ENCODE measurements around the gene TCERG1L.

Gene TCERG1L

GRCh38 chr10:131093346-131093745, 218.2 kb downstream of the TCERG1L start:
- no peak overlapping the region for H2AFZ ChIP-seq (ENCODE audit: low read length)
- H3F3A ChIP-seq (ENCODE audit: low read depth) = no peaks in the 10 kb centered on the region
- H4K20me1 ChIP-seq (ENCODE audit: insufficient read depth, low read length, poor library complexity, severe bottlenecking) = no peaks in the 10 kb centered on the region
- no peak overlapping the region for H3K4me2 ChIP-seq (ENCODE audit: low read depth, low read length, poor library complexity, severe bottlenecking)
- H3K9ac ChIP-seq (ENCODE audit: low read depth, low read length, poor library complexity, severe bottlenecking) = no peak overlapping the region
- H3K36me3 ChIP-seq (ENCODE audit: insufficient read depth, low read length) = no peaks in the 10 kb centered on the region
- H3K79me2 ChIP-seq (ENCODE audit: insufficient read depth, low read length) = no peaks in the 10 kb centered on the region
- no peaks in the 10 kb centered on the region for H3K9me2 ChIP-seq (replicated peaks; ENCODE audit: low read depth, low read length)
- H3K9me3 ChIP-seq (ENCODE audit: insufficient read depth, low read depth, low read length) = peaks cover 7% of the 10 kb centered on the region; the same call in 1 of the 2 replicates
- H3K27me3 ChIP-seq (ENCODE audit: insufficient read depth, low read length, poor library complexity, severe bottlenecking) = no peaks in the 10 kb centered on the region
- H3K4me1 ChIP-seq (ENCODE audit: insufficient read depth, low read length, poor library complexity, severe bottlenecking) = no peaks in the 10 kb centered on the region
- TF ChIP-seq EZH2phosphoT487 (IDR thresholded peaks at IDR 0.05; ENCODE audit: borderline replicate concordance) (no peak), CTCF (conservative IDR thresholded peaks at IDR 0.05; ENCODE audit: low read length) (no peak)
- H3K4me3 ChIP-seq (ENCODE audit: low read length, poor library complexity, severe bottlenecking) = no peak overlapping the region

- no peaks in the 10 kb centered on the region for H3K27me3 ChIP-seq (ENCODE audit: insufficient read depth, low read length, poor library complexity, severe bottlenecking)
- no peaks in the 10 kb centered on the region for H3K9me2 ChIP-seq (replicated peaks; ENCODE audit: low read depth, low read length)
- TF ChIP-seq EZH2phosphoT487 (IDR thresholded peaks at IDR 0.05; ENCODE audit: borderline replicate concordance) (no peak), CTCF (conservative IDR thresholded peaks at IDR 0.05; ENCODE audit: low read length) (no peak)
- H3K4me3 ChIP-seq (ENCODE audit: low read length, poor library complexity, severe bottlenecking) = no peak overlapping the region
- H3K4me1 ChIP-seq (ENCODE audit: insufficient read depth, low read length, poor library complexity, severe bottlenecking) = no peaks in the 10 kb centered on the region
- no peaks in the 10 kb centered on the region for H3F3A ChIP-seq (ENCODE audit: low read depth)
- no peaks in the 10 kb centered on the region for H4K20me1 ChIP-seq (ENCODE audit: insufficient read depth, low read length, poor library complexity, severe bottlenecking)
- no peak overlapping the region for H3K9ac ChIP-seq (ENCODE audit: low read depth, low read length, poor library complexity, severe bottlenecking)
- H3K36me3 ChIP-seq (ENCODE audit: insufficient read depth, low read length) = no peaks in the 10 kb centered on the region
- H3K4me2 ChIP-seq (ENCODE audit: low read depth, low read length, poor library complexity, severe bottlenecking) = no peak overlapping the region
- H3K9me3 ChIP-seq (ENCODE audit: insufficient read depth, low read depth, low read length) = peaks cover 7% of the 10 kb centered on the region; the same call in 1 of the 2 replicates
- no peak overlapping the region for H2AFZ ChIP-seq (ENCODE audit: low read length)
- H3K79me2 ChIP-seq (ENCODE audit: insufficient read depth, low read length) = no peaks in the 10 kb centered on the region
Measured at GRCh38 chr10:131092876-131093275, 218.6 kb downstream of the TCERG1L start.

- no peak overlapping the region for H2AFZ ChIP-seq (ENCODE audit: low read length)
- H3K4me3 ChIP-seq (ENCODE audit: low read length, poor library complexity, severe bottlenecking) = no peak overlapping the region
- no peak overlapping the region for H3K4me2 ChIP-seq (ENCODE audit: low read depth, low read length, poor library complexity, severe bottlenecking)
- H3K36me3 ChIP-seq (ENCODE audit: insufficient read depth, low read length) = no peaks in the 10 kb centered on the region
- no peaks in the 10 kb centered on the region for H3K27me3 ChIP-seq (ENCODE audit: insufficient read depth, low read length, poor library complexity, severe bottlenecking)
- no peak for TF ChIP-seq EZH2phosphoT487 (IDR thresholded peaks at IDR 0.05; ENCODE audit: borderline replicate concordance)
- TF ChIP-seq CTCF (conservative IDR thresholded peaks at IDR 0.05; ENCODE audit: low read length) = no peak
- H3K9me2 ChIP-seq (replicated peaks; ENCODE audit: low read depth, low read length) = no peaks in the 10 kb centered on the region
- H4K20me1 ChIP-seq (ENCODE audit: insufficient read depth, low read length, poor library complexity, severe bottlenecking) = no peaks in the 10 kb centered on the region
- no peaks in the 10 kb centered on the region for H3K4me1 ChIP-seq (ENCODE audit: insufficient read depth, low read length, poor library complexity, severe bottlenecking)
- H3F3A ChIP-seq (ENCODE audit: low read depth) = no peaks in the 10 kb centered on the region
- H3K9ac ChIP-seq (ENCODE audit: low read depth, low read length, poor library complexity, severe bottlenecking) = no peak overlapping the region
- peaks cover 7% of the 10 kb centered on the region; the same call in 1 of the 2 replicates for H3K9me3 ChIP-seq (ENCODE audit: insufficient read depth, low read depth, low read length)
- H3K79me2 ChIP-seq (ENCODE audit: insufficient read depth, low read length) = no peaks in the 10 kb centered on the region
Measured at GRCh38 chr10:131092386-131092785, 219.1 kb downstream of the TCERG1L start.
